Measurements from ENCODE around the gene POC1A.

Gene POC1A

DNA sequence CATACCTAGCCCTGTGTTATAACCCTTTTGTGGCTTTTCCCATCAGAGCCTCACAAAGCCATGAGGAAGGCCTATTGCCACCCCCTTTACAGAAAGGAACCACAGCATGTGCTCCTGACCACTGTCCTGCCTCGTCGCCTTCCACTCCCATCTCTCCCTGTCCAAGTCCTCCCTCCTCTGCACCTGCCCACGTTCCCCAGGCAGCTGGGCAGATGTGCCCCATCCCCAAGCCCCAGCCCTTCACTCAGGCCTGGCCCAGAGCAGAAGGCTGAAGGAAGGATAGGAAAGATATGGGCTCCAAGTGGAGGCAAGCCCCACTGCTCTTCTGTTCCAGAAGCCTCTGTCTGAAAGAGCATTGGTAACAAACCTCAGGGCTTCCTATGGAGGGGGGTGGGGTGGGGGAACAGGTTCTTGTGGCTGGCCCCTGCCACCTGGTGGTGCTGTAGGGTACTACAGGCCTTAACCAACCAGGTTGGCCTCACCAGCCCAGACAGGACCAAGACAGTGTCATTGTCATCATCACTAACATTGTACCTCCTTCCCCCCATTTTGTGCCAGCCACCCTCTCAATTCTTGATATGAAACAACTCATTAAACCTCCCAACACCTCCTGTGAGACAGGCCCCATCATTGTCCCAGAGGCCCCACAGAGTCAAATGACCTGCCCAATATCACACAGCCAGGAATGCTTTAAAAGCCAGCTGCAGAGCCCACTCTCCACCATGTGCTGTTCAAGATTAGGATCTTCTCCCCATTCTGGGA is 10.0 kb downstream of the POC1A start:
- Histone ChIP-seq H3K9me3 (ENCODE audit: severe bottlenecking) (no peaks in the 10 kb centered on the region), H3K4me3 (ENCODE audit: low read depth, low read length) (no peak overlapping the region), H3K36me3 (peaks cover 34% of the 10 kb centered on the region), H3K27me3 (ENCODE audit: insufficient read depth, low read depth, severe bottlenecking) (no peaks in the 10 kb centered on the region), H3K27ac (no peak overlapping the region)
- TF ChIP-seq, protein P1, sequence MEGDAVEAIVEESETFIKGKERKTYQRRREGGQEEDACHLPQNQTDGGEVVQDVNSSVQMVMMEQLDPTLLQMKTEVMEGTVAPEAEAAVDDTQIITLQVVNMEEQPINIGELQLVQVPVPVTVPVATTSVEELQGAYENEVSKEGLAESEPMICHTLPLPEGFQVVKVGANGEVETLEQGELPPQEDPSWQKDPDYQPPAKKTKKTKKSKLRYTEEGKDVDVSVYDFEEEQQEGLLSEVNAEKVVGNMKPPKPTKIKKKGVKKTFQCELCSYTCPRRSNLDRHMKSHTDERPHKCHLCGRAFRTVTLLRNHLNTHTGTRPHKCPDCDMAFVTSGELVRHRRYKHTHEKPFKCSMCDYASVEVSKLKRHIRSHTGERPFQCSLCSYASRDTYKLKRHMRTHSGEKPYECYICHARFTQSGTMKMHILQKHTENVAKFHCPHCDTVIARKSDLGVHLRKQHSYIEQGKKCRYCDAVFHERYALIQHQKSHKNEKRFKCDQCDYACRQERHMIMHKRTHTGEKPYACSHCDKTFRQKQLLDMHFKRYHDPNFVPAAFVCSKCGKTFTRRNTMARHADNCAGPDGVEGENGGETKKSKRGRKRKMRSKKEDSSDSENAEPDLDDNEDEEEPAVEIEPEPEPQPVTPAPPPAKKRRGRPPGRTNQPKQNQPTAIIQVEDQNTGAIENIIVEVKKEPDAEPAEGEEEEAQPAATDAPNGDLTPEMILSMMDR (IDR thresholded peaks at IDR 0.05; ENCODE audit: low read depth, low read length), result peak; percentile 91
- peak; percentile 88 for DNase-seq

DNA sequence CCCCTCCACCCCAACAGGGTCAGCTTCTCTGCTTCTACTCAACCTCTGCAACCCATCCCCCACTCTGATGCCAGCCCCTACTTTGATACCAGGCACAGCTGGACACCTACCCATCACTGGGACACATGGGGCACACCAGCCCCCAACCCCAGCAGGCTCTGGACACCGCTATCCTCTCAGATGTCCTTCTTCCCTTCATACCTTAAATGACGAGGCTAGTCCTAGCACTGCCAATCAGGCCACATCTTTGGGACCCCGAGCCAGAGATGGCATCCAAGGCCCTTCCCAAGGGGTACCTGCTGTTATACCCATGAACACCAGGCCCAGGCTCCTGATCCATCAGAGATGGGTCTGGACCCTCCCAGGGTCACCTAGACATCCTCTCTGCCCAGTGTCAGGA is 10.6 kb downstream of the POC1A start:
- no peaks in the 10 kb centered on the region for H3K9me3 ChIP-seq (ENCODE audit: severe bottlenecking)
- DNase-seq, result no peak
- H3K36me3 ChIP-seq, result peaks cover 28% of the 10 kb centered on the region
- TF ChIP-seq, protein P1 (IDR thresholded peaks at IDR 0.05; ENCODE audit: low read depth, low read length), result no peak
- H3K4me3 ChIP-seq (ENCODE audit: low read depth, low read length), result no peak overlapping the region
- no peaks in the 10 kb centered on the region for H3K27me3 ChIP-seq (ENCODE audit: insufficient read depth, low read depth, severe bottlenecking)
- H3K27ac ChIP-seq, result no peak overlapping the region

DNA sequence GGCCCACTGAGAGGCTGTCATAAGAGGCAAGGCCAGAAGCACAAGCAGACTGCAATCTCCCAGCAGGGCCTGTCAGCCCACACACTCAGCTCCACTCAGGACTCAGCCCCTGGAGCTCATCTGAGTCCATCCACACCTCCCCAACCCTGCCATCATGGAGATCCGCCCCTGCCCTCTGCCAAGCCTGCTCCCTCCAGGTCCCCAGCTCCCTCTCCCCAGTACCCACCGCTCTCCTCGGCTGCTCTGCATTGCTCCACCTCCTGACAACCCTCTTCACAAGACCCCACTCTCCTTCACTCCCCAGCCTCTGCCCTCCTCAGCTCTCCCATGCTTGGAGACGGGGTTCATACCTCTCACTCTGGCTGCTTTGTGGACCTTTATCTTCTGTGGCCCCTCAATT is 11.1 kb downstream of the POC1A start:
- no peak for DNase-seq
- Histone ChIP-seq H3K27ac (no peak overlapping the region), H3K9me3 (ENCODE audit: severe bottlenecking) (no peaks in the 10 kb centered on the region), H3K4me3 (ENCODE audit: low read depth, low read length) (no peak overlapping the region), H3K27me3 (ENCODE audit: insufficient read depth, low read depth, severe bottlenecking) (no peaks in the 10 kb centered on the region), H3K36me3 (peaks cover 23% of the 10 kb centered on the region)
- TF ChIP-seq, protein P1 (IDR thresholded peaks at IDR 0.05; ENCODE audit: low read depth, low read length), result no peak

DNA sequence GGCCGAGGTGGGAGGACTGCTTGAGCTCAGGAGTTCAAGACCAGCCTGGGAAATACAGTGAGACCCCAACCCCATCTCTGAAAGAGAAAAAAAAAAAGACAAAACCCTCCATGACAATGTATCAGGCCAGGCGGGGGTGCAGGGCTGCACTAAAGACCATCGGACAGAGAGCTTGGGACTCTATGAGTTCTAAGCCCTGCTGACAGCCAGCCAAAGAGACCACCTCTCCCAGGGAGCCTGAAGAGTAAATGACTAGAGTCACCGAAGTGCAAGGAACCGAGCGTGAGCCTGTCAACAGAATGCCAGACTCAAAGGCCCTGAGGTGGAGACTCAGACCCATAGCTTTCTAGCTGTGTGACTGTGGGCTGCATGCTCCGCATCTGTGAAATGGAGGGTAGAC is 12.5 kb downstream of the POC1A start:
- H3K9me3 ChIP-seq (ENCODE audit: severe bottlenecking), result no peaks in the 10 kb centered on the region
- H3K4me3 ChIP-seq (ENCODE audit: low read depth, low read length), result no peak overlapping the region
- DNase-seq, result no peak
- H3K27ac ChIP-seq, result no peak overlapping the region
- TF ChIP-seq, protein P1 (IDR thresholded peaks at IDR 0.05; ENCODE audit: low read depth, low read length), result no peak
- H3K36me3 ChIP-seq, result peaks cover 23% of the 10 kb centered on the region
- no peaks in the 10 kb centered on the region for H3K27me3 ChIP-seq (ENCODE audit: insufficient read depth, low read depth, severe bottlenecking)

DNA sequence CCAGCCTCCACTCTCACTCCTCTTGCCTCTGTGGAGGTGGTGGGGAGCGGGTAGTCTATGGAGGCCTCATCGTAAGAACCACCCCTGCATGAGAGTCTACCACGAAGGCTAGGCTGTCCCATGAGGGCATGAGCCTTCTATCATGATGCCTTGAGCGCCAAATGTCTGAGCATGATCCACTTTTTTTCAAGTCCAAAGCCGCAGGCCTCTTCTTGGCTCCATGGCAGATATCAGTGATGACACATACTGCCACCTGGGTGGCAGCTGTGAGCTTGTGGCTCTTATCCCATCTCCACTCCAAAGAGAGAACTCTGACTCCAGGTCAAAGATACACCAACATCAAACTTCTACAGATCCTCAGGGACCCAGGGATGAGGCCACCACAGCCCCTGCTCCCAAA is 13.5 kb downstream of the POC1A start:
- Histone ChIP-seq H3K27me3 (ENCODE audit: insufficient read depth, low read depth, severe bottlenecking) (no peaks in the 10 kb centered on the region), H3K27ac (no peak overlapping the region), H3K9me3 (ENCODE audit: severe bottlenecking) (no peaks in the 10 kb centered on the region), H3K36me3 (peaks cover 20% of the 10 kb centered on the region), H3K4me3 (ENCODE audit: low read depth, low read length) (no peak overlapping the region)
- TF ChIP-seq, protein P1 (IDR thresholded peaks at IDR 0.05; ENCODE audit: low read depth, low read length), result no peak
- DNase-seq, result no peak

DNA sequence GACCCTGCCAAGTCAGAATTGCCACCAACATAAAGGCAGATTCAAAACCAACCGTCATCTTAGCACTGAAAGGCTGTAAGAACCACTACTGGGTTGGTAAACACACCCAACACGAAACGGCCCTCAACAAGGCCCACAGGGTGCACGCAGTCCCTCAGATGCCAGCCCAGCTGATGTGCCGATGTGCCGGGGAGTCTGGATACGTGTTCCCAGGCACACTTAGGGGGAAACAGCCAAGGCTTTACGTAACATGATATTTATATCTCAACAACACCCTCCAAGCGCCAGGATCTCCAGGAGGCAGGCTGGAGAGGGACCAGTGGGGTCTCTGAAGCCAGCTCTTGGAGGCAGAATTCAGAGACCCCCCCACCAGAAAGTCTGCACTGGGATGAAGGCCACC is 14.2 kb downstream of the POC1A start:
- H3K27me3 ChIP-seq (ENCODE audit: insufficient read depth, low read depth, severe bottlenecking), result no peaks in the 10 kb centered on the region
- H3K27ac ChIP-seq, result no peak overlapping the region
- peaks cover 14% of the 10 kb centered on the region for H3K36me3 ChIP-seq
- DNase-seq, result no peak
- TF ChIP-seq, protein P1 (IDR thresholded peaks at IDR 0.05; ENCODE audit: low read depth, low read length), result no peak
- H3K9me3 ChIP-seq (ENCODE audit: severe bottlenecking), result no peaks in the 10 kb centered on the region
- no peak overlapping the region for H3K4me3 ChIP-seq (ENCODE audit: low read depth, low read length)

Measured in WERI-Rb-1 (cell line).